Measurements from ENCODE around the gene UBA3. TPM values are rescaled to one million over a fixed set of nuclear protein-coding genes. Genes with fewer than 3 reads are reported as not detected.

Gene UBA3
- total RNA-seq, 1 experiment from 2014 or later, result 40.5 TPM

DNA sequence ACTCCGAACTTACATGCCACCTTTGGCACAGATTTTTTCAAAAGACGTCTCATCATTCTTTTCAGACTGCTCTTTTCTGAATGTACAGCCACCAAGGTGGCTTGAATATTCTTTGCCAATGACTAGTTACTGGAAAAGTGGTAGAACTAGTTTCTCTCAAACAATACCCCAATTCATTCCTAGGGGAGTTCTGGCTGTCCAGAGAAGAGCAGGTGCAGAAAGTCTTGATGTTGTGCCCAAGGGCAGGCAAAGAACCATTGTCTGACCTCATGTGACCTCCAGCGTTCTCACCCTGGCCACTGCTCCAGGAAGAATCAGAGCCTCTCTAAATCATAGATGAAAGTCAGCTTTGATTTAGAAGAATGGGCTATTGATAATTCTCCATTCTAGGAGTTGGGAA lies 36.7 kb upstream of the UBA3 start:
- no TSS peak for BruUV-seq (replicated peaks)

DNA sequence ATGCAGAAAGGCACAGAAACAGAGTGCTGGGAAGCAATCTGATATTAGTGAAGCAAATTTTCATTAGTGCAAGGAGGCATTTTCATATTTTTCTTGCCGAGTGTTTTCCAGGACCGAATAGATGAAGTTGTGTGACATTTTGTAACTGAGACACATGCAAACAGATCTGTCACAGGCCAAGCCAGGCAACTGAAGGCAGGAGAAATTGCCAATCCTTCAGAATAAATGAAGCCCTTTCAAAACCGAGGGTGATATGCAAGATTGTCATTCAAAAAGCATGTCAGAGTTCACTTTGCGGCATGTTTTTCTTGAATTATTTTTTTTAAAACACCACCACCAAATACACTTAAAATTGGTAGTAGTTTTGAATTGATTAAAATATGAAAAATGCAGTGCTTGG lies 36.0 kb upstream of the UBA3 start:
- no peak for DNase-seq (ENCODE audit: low spot score)
- Histone ChIP-seq H3K27me3 (replicated peaks; ENCODE audit: insufficient read depth, low read depth, low read length, poor library complexity) (no peaks in the 10 kb centered on the region), H3K36me3 (ENCODE audit: insufficient read depth, low read length, poor library complexity, severe bottlenecking) (no peaks in the 10 kb centered on the region), H3K27ac (ENCODE audit: low read depth, low read length, poor library complexity, severe bottlenecking) (no peak overlapping the region), H3K4me1 (ENCODE audit: insufficient read depth, low read length, poor library complexity, severe bottlenecking) (no peaks in the 10 kb centered on the region), H3K4me3 (ENCODE audit: low read depth, low read length, poor library complexity, severe bottlenecking) (no peak overlapping the region), H3K9me3 (ENCODE audit: low read depth, low read length, poor library complexity, severe bottlenecking) (no peaks in the 10 kb centered on the region)
- ChIA-PET POLR2A (ENCODE audit: low non-redundant PET) (no interaction called here), CTCF (no interaction called here)
- no TSS peak for BruUV-seq (replicated peaks)
- intact Hi-C loops (cut with micrococcal nuclease; ENCODE audit: unreplicated experiment), result no loop called here
- no peak for TF ChIP-seq EZH2 (IDR thresholded peaks at IDR 0.05; ENCODE audit: borderline replicate concordance, low read depth, low read length, poor library complexity, severe bottlenecking)
- TF ChIP-seq, protein P1, sequence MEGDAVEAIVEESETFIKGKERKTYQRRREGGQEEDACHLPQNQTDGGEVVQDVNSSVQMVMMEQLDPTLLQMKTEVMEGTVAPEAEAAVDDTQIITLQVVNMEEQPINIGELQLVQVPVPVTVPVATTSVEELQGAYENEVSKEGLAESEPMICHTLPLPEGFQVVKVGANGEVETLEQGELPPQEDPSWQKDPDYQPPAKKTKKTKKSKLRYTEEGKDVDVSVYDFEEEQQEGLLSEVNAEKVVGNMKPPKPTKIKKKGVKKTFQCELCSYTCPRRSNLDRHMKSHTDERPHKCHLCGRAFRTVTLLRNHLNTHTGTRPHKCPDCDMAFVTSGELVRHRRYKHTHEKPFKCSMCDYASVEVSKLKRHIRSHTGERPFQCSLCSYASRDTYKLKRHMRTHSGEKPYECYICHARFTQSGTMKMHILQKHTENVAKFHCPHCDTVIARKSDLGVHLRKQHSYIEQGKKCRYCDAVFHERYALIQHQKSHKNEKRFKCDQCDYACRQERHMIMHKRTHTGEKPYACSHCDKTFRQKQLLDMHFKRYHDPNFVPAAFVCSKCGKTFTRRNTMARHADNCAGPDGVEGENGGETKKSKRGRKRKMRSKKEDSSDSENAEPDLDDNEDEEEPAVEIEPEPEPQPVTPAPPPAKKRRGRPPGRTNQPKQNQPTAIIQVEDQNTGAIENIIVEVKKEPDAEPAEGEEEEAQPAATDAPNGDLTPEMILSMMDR (conservative IDR thresholded peaks at IDR 0.05; ENCODE audit: low read depth, low read length), result no peak

More for the DNA sequence above, 36.7 kb upstream of the UBA3 start:
- Histone ChIP-seq H3K4me3 (ENCODE audit: low read depth, low read length, poor library complexity, severe bottlenecking) (no peak overlapping the region), H3K27me3 (replicated peaks; ENCODE audit: insufficient read depth, low read depth, low read length, poor library complexity) (no peaks in the 10 kb centered on the region), H3K9me3 (ENCODE audit: low read depth, low read length, poor library complexity, severe bottlenecking) (no peaks in the 10 kb centered on the region), H3K4me1 (ENCODE audit: insufficient read depth, low read length, poor library complexity, severe bottlenecking) (no peaks in the 10 kb centered on the region), H3K36me3 (ENCODE audit: insufficient read depth, low read length, poor library complexity, severe bottlenecking) (no peaks in the 10 kb centered on the region), H3K27ac (ENCODE audit: low read depth, low read length, poor library complexity, severe bottlenecking) (no peak overlapping the region)
- DNase-seq (ENCODE audit: low spot score), result no peak
- ChIA-PET POLR2A (ENCODE audit: low non-redundant PET) (no interaction called here), CTCF (no interaction called here)
- intact Hi-C loops (cut with micrococcal nuclease; ENCODE audit: unreplicated experiment), result no loop called here
- no peak for TF ChIP-seq EZH2 (IDR thresholded peaks at IDR 0.05; ENCODE audit: borderline replicate concordance, low read depth, low read length, poor library complexity, severe bottlenecking)
- TF ChIP-seq, protein P1 (conservative IDR thresholded peaks at IDR 0.05; ENCODE audit: low read depth, low read length), result no peak

DNA sequence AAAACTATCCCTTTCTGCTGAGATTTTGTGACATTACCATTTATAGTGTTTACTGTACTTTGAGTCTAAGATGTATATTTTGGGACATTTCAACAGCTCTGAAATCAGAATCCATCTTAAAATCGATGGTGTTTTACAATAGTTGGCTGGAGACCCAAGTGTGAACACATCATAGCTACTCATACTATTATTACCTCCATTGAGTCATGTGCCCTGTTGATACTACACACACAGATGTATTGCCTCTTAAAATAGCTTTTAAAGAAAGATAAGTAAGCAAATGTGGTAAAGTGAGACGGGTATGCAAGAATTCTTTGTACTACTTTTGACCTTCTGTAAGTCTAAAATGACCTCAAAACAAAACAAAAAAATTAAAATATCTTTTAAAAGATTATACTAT lies 35.6 kb upstream of the UBA3 start:
- H3K4me3 ChIP-seq (ENCODE audit: low read depth, low read length, poor library complexity, severe bottlenecking), result no peak overlapping the region
- POLR2A ChIA-PET (ENCODE audit: low non-redundant PET), result no interaction called here
- CTCF ChIA-PET, result no interaction called here
- no peaks in the 10 kb centered on the region for H3K4me1 ChIP-seq (ENCODE audit: insufficient read depth, low read length, poor library complexity, severe bottlenecking)
- no peaks in the 10 kb centered on the region for H3K27me3 ChIP-seq (replicated peaks; ENCODE audit: insufficient read depth, low read depth, low read length, poor library complexity)
- TF ChIP-seq, protein P1 (conservative IDR thresholded peaks at IDR 0.05; ENCODE audit: low read depth, low read length), result no peak
- TF ChIP-seq EZH2 (IDR thresholded peaks at IDR 0.05; ENCODE audit: borderline replicate concordance, low read depth, low read length, poor library complexity, severe bottlenecking), result no peak
- H3K27ac ChIP-seq (ENCODE audit: low read depth, low read length, poor library complexity, severe bottlenecking), result no peak overlapping the region
- DNase-seq (ENCODE audit: low spot score), result no peak
- no TSS peak for BruUV-seq (replicated peaks)
- intact Hi-C loops (cut with micrococcal nuclease; ENCODE audit: unreplicated experiment), result no loop called here
- H3K36me3 ChIP-seq (ENCODE audit: insufficient read depth, low read length, poor library complexity, severe bottlenecking), result no peaks in the 10 kb centered on the region
- H3K9me3 ChIP-seq (ENCODE audit: low read depth, low read length, poor library complexity, severe bottlenecking), result no peaks in the 10 kb centered on the region

All from A673 (cell line).